GM18505 (cell line): Measurements from ENCODE around the gene RAP1GAP2.

Experiments
- ATAC-seq: cut with Tn5 transposase; IDR thresholded peaks from one replicate; pipeline ENCODE4 v1.9.1; 2021; ENCODE audit not compliant: unreplicated experiment
- POLR2A ChIP-seq: IDR thresholded peaks from 4 replicates; pipeline ENCODE4 v1.6.1; 2011; ENCODE audit warnings: borderline replicate concordance; ENCODE audit not compliant: insufficient read depth, insufficient read length; ENCODE audit errors: extremely low read depth

Gene RAP1GAP2

DNA sequence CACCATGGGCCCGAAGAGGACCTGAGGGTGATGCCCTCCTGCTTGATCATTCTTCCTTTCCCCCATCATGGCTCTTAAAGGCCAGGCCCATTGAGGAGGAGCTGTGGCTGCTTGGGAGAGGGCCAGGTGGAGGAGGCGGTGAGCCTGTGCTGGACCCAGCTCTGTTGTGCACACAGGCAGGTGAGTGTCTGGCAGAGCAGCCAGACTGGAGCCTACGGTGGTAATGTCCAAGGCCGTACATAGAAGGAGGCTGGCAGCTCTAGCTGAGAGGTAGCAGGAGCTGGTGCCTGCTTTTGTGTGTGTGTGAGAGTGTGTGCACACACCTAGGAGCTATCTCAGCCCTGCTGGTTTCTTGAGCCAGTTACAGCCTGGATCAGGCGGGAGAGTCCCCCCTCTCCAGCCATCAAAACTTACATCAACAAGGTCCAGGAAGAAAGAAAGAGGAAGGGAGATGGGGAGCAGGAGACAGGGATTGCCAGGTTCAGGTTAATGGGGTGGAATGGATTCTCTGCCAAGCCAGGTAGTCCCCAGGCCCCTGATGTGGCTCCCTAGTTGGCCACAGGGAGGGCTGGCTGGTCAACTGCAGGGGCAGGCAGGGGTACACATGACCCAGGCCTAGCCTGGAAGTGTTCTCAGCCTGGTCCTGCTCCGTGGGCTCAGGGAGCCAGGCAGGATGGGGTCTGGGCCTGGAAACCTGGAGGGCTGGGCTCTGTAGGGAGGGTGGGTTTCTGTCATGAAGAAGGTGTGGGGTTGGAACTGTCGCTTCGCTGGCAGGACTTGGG is 107.1 kb downstream of the RAP1GAP2 start:
- no peak for TF ChIP-seq POLR2A
- ATAC-seq: no peak

DNA sequence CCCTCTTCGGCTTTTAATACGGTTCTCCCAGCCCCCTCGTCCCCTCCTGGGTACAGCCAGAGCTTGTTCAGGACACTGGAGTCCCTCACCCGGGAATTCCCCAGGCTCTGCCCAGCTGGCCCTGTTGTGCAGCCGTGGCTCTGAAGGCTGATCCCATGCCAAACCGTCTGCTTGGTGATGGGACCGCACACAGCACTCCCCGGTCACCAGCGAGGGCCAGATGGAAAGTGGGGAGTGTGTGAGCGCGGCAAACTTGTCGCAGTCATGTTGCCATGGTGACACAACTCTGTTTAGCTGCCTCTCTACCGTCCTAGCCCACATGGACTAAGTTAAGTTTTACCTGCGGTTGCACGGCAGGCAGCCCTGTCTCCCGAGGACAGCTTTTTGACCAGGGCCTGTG is 107.9 kb downstream of the RAP1GAP2 start:
- no peak for ATAC-seq
- no peak for TF ChIP-seq POLR2A

DNA sequence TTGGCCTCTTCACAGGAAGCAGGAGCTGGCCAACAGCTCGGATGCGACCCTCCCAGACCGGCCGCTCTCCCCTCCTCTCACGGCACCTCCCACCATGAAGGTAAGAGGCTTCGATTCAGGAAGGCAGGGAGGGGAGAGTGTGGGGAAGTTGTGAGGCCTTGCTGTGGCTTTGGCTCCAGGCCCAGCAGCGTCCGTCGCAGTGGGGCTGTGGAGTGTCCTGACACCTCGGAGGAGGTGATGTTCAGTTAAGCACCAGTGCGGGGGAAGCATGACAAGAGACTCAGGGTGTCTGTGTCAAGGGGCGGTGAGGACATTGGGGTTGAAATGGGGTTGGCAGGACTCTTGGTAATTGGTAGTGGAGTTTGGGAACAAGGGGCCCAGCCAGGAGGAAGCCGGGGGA is 109.0 kb downstream of the RAP1GAP2 start:
- no peak for ATAC-seq
- TF ChIP-seq POLR2A: no peak

DNA sequence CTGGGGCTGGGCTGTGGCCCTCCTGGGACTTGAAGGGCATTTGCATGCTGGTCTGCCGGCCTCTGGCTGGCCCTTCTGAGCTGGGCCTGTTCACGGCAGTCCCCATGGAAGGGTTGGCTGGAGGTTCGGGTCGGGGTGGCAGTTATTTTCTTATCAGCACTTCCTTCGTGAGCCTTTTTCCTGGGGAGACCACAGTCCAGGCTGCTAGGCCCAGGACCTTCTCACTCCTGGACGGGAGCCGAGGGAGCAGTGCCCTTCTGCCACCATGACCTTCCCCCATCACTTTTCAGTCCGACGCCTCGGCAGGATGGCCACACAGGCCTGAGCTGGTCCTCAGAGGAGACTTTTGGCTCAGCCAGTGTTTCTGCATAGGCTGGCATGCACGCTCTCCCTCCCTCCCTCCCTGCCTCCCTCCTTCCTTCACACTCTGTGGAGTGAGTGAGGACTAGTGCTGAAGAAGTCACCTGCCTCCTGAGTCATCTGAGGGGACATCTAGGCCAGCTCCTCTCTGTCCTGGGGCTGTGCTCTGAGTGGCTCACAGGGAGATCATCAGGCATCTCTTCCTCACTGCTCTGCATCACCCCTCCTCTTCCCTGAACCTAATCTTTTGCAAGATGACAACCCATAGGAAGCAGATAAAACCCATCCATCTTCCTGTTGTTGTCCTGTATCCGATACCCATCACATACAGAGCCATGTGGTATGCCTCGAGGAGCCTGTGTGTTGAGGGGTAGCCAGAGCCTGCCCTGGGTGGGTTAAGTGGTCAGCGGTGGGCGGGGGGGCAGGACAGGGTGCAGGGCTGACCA is 109.7 kb downstream of the RAP1GAP2 start:
- no peak for TF ChIP-seq POLR2A
- ATAC-seq: no peak

DNA sequence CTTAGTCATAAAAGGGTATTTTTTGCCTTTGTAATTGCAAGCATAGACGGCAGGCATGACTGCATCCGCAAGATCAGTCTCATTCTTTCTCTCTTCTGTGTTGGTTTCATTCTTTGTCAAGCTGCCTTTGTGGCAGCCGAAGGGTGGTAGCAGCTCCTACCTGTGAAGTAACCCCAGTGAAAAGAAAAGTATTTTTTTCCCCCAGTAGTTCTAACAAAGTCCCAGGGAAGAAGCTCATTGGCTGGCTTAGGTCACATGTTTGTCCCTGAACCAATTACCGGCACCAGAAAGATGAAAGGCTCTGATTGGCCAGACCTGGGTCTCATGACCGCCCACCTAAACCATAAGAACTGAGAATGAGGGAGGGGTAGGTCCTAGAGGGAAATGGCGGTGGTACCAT is 110.7 kb downstream of the RAP1GAP2 start:
- ATAC-seq: no peak
- no peak for TF ChIP-seq POLR2A

DNA sequence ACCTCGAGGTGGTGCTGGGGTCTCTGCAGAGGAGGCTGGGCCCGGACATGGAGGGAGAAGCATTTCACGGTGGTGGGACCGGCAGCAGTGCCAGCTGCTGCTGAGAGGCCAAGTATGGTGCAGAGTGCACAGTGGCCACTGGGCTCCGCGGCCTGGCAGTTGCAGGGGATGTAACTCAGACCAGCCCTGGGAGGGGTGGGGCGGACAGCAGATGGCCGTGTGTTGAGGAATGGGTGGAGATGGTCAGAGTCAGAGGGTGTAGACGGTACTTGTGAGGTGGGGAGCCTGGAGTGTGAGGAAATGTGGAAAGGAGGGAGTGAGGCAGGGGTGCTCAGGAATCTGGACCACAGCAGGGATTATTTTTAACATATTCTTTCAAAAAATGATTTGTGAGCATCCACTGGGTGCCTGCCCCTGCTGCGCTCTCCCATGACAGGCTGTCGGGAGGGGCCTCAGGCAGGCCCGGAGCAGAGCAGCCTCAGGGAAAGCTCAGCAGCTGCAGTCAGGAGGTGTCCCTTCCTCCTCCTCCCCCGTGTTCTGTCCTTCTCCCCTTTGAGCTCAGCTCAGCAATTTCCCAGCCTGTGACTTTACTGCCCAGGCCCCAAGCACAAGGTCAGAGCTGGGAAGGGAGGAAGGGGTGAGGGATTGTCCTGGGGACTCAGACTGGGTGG is 113.1 kb downstream of the RAP1GAP2 start:
- no peak for ATAC-seq
- no peak for TF ChIP-seq POLR2A

DNA sequence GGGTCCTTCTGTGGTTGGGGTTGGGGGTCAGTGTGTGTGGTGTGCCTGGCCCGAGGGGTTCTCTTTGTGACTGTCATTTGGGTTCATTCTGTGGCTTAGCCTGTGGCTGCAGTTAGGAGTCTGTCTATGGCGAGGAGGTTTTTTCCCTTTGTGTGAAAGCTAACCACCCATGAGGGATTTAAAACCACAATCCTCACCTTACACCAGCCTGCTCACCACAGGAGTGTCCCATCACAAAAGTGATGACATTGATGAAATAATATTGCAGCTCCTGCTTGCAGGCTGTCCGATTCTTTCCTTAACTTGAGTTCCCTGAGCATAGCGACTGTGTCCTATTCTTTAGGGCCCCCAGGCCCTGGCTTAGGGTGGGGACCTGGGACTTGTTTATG is 113.6 kb downstream of the RAP1GAP2 start:
- ATAC-seq: no peak

DNA sequence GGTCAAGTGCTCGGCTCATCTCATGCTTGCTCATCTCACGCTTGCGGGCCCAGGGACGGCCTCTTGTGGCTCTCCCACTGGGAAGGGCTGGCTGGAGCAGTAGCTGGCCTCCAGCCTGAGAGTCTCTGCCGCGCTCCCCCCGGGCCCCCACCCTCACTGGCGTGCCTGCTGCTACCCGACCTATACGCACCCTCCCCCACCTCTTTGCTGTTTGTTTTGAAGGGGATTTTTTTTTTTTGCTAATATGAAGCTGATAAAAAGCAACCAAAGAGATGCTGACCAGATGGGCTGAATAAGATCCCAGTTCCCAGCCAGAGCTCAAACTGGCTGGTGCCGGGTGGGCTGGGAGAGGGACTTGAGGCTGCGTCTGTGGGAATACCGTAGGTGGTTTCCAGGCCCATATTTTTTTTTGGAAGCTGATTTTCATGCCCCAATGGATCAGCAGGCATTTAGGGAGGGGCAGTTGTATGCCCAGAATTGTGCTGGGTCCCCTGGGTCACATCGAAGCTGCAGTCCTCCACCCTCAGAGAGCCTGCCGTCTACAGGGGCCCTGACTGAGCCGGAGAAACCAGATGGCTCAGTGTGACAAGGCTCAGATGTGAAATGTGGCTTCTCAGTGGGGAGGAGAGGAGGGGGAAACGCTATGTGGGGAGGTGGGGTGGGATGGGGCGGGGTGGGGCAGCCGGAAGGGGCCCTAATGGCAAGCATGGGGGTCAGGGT is 115.0 kb downstream of the RAP1GAP2 start:
- TF ChIP-seq POLR2A: no peak
- no peak for ATAC-seq

More for the DNA sequence above, 113.6 kb downstream of the RAP1GAP2 start:
- TF ChIP-seq POLR2A: no peak

DNA sequence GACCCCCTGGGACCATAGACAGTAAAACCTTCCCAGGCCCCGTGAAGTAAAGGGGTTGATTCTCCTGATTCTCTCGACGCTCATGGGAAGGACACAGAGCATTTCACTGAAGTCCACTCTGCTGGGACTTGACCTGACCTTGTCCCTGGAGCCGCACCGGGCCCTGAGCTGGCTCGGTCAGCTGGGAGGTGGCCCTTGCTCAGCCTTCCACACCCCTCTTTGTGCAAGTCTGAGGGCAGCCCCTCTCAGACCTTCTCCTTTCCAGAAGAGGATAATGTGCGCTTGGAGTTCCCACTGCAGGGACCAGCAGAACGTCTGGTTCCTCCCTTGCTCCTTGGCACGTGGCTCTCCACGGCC is 115.5 kb downstream of the RAP1GAP2 start:
- no peak for TF ChIP-seq POLR2A
- no peak for ATAC-seq

DNA sequence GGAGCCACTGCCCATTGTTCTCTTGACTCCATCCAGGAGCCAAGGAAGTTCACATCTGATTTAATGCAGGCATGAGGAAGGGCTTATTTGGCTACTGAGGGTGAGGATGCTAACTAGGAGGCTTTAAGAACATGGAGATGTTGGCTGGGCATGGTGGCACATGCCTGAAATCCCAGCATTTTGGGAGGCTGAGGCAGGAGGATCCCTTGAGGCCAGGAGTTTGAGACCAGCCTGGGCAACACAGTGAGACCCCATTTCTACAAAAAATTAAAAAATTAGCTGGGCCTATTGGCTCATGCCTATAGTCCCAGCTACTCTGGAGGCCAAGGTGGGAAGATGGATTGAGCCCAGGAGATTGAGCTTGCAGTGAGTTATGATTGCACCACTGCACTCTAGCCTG is 116.5 kb downstream of the RAP1GAP2 start:
- TF ChIP-seq POLR2A: no peak
- no peak for ATAC-seq

DNA sequence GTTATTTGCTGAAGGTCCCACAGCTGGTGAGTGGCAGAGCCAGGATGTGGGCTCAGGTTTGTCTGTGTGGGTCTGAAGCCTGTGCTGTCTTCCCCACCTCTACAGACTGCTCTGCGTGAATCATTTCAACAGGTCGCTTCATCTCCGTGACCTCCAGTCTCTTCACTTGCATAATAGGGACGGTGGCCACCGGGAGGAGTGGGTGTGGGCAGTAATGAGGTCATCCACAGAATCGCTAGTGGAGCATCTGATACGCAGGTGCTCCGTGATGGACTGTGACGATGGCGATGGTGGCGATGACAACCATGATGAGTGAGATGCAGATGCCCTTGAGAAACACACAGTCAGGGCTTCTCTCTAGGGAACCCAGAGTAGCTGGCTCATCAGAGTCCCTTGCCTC is 120.2 kb downstream of the RAP1GAP2 start:
- no peak for TF ChIP-seq POLR2A
- no peak for ATAC-seq

DNA sequence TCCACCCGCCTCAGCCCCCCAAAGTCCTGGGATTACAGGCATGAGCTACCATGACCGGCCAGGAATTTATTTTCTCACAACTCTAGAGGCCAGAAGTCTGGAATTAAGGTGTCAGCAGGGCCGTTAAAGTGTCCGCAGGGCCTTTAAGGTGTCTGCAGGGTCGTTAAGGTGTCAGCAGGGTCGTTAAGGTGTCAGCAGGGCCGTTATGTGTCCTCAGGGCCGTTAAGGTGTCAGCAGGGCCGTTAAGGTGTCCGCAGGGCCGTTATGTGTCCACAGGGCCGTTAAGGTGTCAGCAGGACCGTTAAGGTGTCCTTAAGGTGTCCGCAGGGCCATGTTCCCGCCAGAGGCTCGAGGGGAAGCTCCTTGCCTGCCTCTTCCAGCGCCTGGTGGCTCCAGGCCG is 125.2 kb downstream of the RAP1GAP2 start:
- no peak for ATAC-seq
- TF ChIP-seq POLR2A: no peak

DNA sequence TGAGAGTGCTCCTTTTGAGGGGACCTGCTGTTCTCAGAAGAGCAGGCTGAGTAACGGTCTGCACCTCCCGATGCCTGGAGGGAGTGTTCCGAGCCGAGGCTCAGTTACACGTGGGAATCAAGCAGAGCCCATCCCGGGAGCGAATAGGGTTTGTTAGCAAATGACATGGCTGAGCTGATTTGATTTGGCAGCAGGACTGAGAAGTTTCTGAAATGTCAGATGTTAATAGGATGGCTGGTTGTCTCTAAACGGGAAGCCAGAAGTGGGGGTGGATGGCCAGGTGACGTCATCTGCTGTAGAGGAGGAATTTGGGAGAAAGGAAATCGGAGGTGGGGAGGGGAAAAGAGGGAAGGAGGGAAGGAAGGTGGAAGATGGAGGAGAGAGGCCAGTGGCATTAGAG is 128.0 kb downstream of the RAP1GAP2 start:
- no peak for TF ChIP-seq POLR2A
- no peak for ATAC-seq
